ENCODE results near the gene KLF2.

Gene KLF2

DNA sequence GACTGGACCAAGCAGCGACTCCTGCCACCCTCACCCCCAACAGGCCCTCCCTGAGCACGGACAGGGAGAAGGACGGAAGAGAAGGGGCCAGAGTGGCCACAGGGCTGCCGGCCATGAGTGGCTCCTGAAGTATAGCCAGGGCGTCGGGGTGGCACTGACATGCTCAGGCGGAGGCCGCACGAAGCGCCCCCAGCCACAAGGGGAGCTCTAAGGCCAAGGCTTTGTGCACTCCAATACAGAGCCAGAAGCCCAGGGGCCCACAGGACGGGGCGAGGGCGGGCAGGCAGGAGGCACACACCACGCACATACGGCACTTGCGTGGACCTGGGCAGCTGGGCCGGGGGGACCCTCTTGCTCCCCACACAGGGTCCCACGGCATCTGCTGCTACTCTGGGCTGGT is 52.0 kb downstream of the KLF2 start:
- Histone ChIP-seq H3K27ac (ENCODE audit: insufficient read depth, low read depth, low read length, poor library complexity, severe bottlenecking) (no peak overlapping the region), H3K4me1 (ENCODE audit: control insufficient read depth, insufficient read depth, low read length) (no peaks in the 10 kb centered on the region), H3K9me3 (ENCODE audit: control insufficient read depth, low read length) (no peaks in the 10 kb centered on the region), H3K36me3 (ENCODE audit: control insufficient read depth, insufficient read depth, low read length) (peaks cover 15% of the 10 kb centered on the region), H3K4me3 (ENCODE audit: insufficient read depth, low read depth, low read length) (no peak overlapping the region), H3K27me3 (ENCODE audit: control insufficient read depth, insufficient read depth, low read length, poor library complexity, severe bottlenecking) (no peaks in the 10 kb centered on the region)
- WGBS, 2 experiments, result 93 to 94% methylated on average over 18 of the region's 18 CpGs

DNA sequence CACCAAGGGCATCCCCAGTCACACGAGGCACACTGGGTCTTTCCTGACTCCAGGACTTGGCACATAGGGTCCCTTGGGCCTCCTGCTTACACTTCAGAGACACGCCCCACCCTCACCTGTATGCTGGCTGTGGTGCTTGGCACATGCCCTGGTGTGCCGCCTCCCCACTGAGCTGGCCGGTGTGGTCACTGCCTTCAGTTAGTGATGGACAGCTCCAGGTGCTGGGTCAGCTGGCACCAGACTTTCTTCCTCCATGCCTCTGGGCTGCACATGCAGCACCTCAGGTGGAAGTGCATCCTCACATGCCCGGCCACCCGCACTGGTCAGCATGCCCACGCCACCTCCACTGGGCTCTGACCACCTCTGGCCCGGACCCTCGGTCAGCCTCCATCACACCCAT is 52.9 kb downstream of the KLF2 start:
- Histone ChIP-seq H3K27ac (ENCODE audit: insufficient read depth, low read depth, low read length, poor library complexity, severe bottlenecking) (no peak overlapping the region), H3K4me3 (ENCODE audit: insufficient read depth, low read depth, low read length) (no peak overlapping the region), H3K27me3 (ENCODE audit: control insufficient read depth, insufficient read depth, low read length, poor library complexity, severe bottlenecking) (no peaks in the 10 kb centered on the region), H3K4me1 (ENCODE audit: control insufficient read depth, insufficient read depth, low read length) (no peaks in the 10 kb centered on the region), H3K36me3 (ENCODE audit: control insufficient read depth, insufficient read depth, low read length) (peaks cover 15% of the 10 kb centered on the region), H3K9me3 (ENCODE audit: control insufficient read depth, low read length) (no peaks in the 10 kb centered on the region)
- 96% methylated on average over 9 of the region's 9 CpGs for WGBS, 2 experiments

All from ectodermal cell (in vitro differentiated cells).